Keratinocyte (primary cell): ENCODE results near the gene NAP1L5. TPM values are rescaled to one million over a fixed set of nuclear protein-coding genes. Genes with fewer than 3 reads are reported as not detected.

ENCODE experiments used
- DNase-seq: peaks from one replicate; pipeline ENCODE4 v3.0.0-alpha.2; 2011; ENCODE audit warnings: low read depth, missing footprints, low spot score
- FAIRE-seq: peaks from 2 replicates; lab custom pipeline; 2011; peaks lifted over from hg19 to GRCh38; lab: Jason Lieb, UNC
- H2AFZ ChIP-seq: 2 replicates; pipeline ENCODE4 v1.6.0; 2012; ENCODE audit warnings: low read length, control low read depth, inconsistent platforms; ENCODE audit not compliant: control insufficient read depth
- H3K27ac ChIP-seq: 2 replicates; pipeline ENCODE4 v1.5.1; 2011; ENCODE audit warnings: low read length; ENCODE audit not compliant: control insufficient read depth, insufficient read depth
- H3K27me3 ChIP-seq: 3 replicates; pipeline ENCODE4 v1.6.0; 2011; ENCODE audit warnings: low read length; ENCODE audit not compliant: control insufficient read depth, insufficient read depth; ENCODE audit errors: extremely low read depth
- H3K36me3 ChIP-seq, 2 experiments: 2 replicates in 1 of 2; 3 replicates in 1 of 2; pipeline ENCODE4 v1.5.1; 2011; ENCODE audit warnings: low read length in 2 of 2, mild to moderate bottlenecking in 1 of 2; ENCODE audit not compliant: control insufficient read depth in 2 of 2, insufficient read depth in 2 of 2; ENCODE audit errors: extremely low read depth in 1 of 2
- H3K4me1 ChIP-seq: 3 replicates; pipeline ENCODE4 v1.5.1; 2011; ENCODE audit warnings: low read length; ENCODE audit not compliant: control insufficient read depth, insufficient read depth; ENCODE audit errors: extremely low read depth
- H3K4me2 ChIP-seq: 3 replicates; pipeline ENCODE4 v1.6.0; 2011; ENCODE audit warnings: low read depth, low read length; ENCODE audit not compliant: control insufficient read depth, insufficient read depth; ENCODE audit errors: extremely low read depth
- H3K4me3 ChIP-seq, 3 experiments: fragments of 200-600 bp in 1 of 3; sonication (generic) in 1 of 3; 2 replicates in 2 of 3; 3 replicates in 1 of 3; pipeline ENCODE4 v1.5.1; 2011 to 2016; ENCODE audit warnings: low read length in 3 of 3, mild to moderate bottlenecking in 3 of 3, control low read depth in 2 of 3, inconsistent platforms in 1 of 3, low read depth in 1 of 3, mixed read lengths in 1 of 3, mixed run types in 1 of 3, moderate library complexity in 1 of 3; ENCODE audit not compliant: control insufficient read depth in 2 of 3, insufficient read depth in 2 of 3; ENCODE audit errors: extremely low read depth in 1 of 3
- H3K79me2 ChIP-seq: 2 replicates; pipeline ENCODE4 v1.6.0; 2012; ENCODE audit warnings: low read length; ENCODE audit not compliant: control insufficient read depth, insufficient read depth
- H3K9ac ChIP-seq: 3 replicates; pipeline ENCODE4 v1.6.0; 2011; ENCODE audit warnings: low read length; ENCODE audit not compliant: control insufficient read depth, insufficient read depth; ENCODE audit errors: extremely low read depth
- H3K9me1 ChIP-seq: 3 replicates; pipeline ENCODE4 v1.6.0; 2011; ENCODE audit warnings: low read length; ENCODE audit not compliant: control insufficient read depth, insufficient read depth; ENCODE audit errors: extremely low read depth
- H3K9me3 ChIP-seq: 2 replicates; pipeline ENCODE4 v1.5.1; 2012; ENCODE audit warnings: low read depth, low read length; ENCODE audit not compliant: control insufficient read depth
- H4K20me1 ChIP-seq: 3 replicates; pipeline ENCODE4 v1.6.0; 2011; ENCODE audit warnings: low read length; ENCODE audit not compliant: control insufficient read depth, insufficient read depth; ENCODE audit errors: extremely low read depth
- EZH2 ChIP-seq: IDR thresholded peaks from one replicate; pipeline ENCODE4 v1.6.1; 2012; ENCODE audit warnings: inconsistent platforms, mild to moderate bottlenecking, low read length, moderate library complexity
- dilution Hi-C: fragments of 300-500 bp; cut with MboI; formaldehyde crosslinking; loops from one replicate; pipeline ENCODE4 v1.7.0; 2020; ENCODE audit warnings: low sequenced_read_pairs; ENCODE audit not compliant: extremely low pct_ligation_motif_present
- polyA plus RNA-seq, 5 experiments: library from polyadenylated mRNA; depleted of rRNA in 3 of 5; stranded (reverse) in 3 of 5; stranded (forward) in 1 of 5; unstranded in 1 of 5; fragments of >200 nt; gene quantifications; 1 replicate in 1 of 5; 2 replicates in 3 of 5; 3 replicates in 1 of 5; pipeline versions ENCODE4 v1.2.1 to v1.2.3, GENCODE V29; 2011 to 2012; ENCODE audit warnings: missing spikeins in 2 of 5, low read depth in 1 of 5, low replicate concordance in 1 of 5
- small RNA-seq, 3 experiments: library from RNA; depleted of rRNA; stranded (forward); fragments of <200 nt; gene quantifications; one replicate each; pipeline ENCODE3, GENCODE V24; 2012; ENCODE audit warnings: low read depth in 3 of 3, low replicate concordance in 1 of 3; ENCODE audit not compliant: insufficient read length in 3 of 3
- TF ChIP-seq, protein P1 (sequence below), 3 experiments: IDR thresholded peaks in 1 of 3; conservative IDR thresholded peaks in 1 of 3; optimal IDR thresholded peaks in 1 of 3; 2 replicates in 2 of 3; 3 replicates in 1 of 3; pipeline versions ENCODE3 to v1.5.1; 2011; ENCODE audit warnings: low read length in 3 of 3, mild to moderate bottlenecking in 3 of 3, moderate library complexity in 2 of 3, control low read depth in 1 of 3, inconsistent platforms in 1 of 3; ENCODE audit not compliant: insufficient read depth in 2 of 3; ENCODE audit errors: extremely low read depth in 1 of 3

The NAP1L5 gene
- polyA plus RNA-seq, 1 donor (not counting 4 experiments of a cell fraction or from before 2014, with no cell fraction given), result 1.8 TPM

GRCh38 chr4:88645994-88646393 lies 51.6 kb downstream of the NAP1L5 start:
- Histone ChIP-seq H3K27me3 (no peaks in the 10 kb centered on the region), H3K27ac (no peak overlapping the region), H4K20me1 (no peaks in the 10 kb centered on the region), H3K4me1 (peaks cover 16% of the 10 kb centered on the region), H3K9me1 (peaks cover 2% of the 10 kb centered on the region), H3K4me3 (no peak overlapping the region), H3K9me3 (no peaks in the 10 kb centered on the region), H3K4me2 (no peak overlapping the region), H3K9ac (no peak overlapping the region), H2AFZ (no peak overlapping the region), H3K79me2 (peaks cover 9% of the 10 kb centered on the region), H3K36me3 (no peaks in the 10 kb centered on the region)
- FAIRE-seq (no peak), DNase-seq (no peak)
- dilution Hi-C loops, result no loop called here
- no peak for TF ChIP-seq EZH2
- TF ChIP-seq, protein P1, sequence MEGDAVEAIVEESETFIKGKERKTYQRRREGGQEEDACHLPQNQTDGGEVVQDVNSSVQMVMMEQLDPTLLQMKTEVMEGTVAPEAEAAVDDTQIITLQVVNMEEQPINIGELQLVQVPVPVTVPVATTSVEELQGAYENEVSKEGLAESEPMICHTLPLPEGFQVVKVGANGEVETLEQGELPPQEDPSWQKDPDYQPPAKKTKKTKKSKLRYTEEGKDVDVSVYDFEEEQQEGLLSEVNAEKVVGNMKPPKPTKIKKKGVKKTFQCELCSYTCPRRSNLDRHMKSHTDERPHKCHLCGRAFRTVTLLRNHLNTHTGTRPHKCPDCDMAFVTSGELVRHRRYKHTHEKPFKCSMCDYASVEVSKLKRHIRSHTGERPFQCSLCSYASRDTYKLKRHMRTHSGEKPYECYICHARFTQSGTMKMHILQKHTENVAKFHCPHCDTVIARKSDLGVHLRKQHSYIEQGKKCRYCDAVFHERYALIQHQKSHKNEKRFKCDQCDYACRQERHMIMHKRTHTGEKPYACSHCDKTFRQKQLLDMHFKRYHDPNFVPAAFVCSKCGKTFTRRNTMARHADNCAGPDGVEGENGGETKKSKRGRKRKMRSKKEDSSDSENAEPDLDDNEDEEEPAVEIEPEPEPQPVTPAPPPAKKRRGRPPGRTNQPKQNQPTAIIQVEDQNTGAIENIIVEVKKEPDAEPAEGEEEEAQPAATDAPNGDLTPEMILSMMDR (optimal IDR thresholded peaks at IDR 0.05 in 1 of 3, IDR thresholded peaks at IDR 0.05 in 1 of 3, conservative IDR thresholded peaks at IDR 0.05 in 1 of 3; ENCODE audit: extremely low read depth in 1 of 3, insufficient read depth in 2 of 3, low read length in 3 of 3), result no peak

Small RNA genes lying within 50 kb of the gene (small RNA-seq; reads per million reads assigned to genes)
- gene RF02115 (0 reads per million in 3 experiments), gene RNU6-33P (0 reads per million in 3 experiments)

Other genes with a start within 250 kb of the NAP1L5 start
- 1.8 to 3.4 TPM (median 2.7 TPM) in 3 replicates for gene HERC5, start 240.7 kb downstream of the NAP1L5 start, polyA plus RNA-seq
- 55.4 to 95.6 TPM (median 71.5 TPM) in 3 replicates for gene PYURF, start 174.1 kb downstream of the NAP1L5 start, polyA plus RNA-seq
- gene HERC3, start 105.3 kb downstream of the NAP1L5 start, polyA plus RNA-seq, result 24.8 to 26.6 TPM (median 26.3 TPM) in 3 replicates